PC-3 (cell line): Measurements from ENCODE around the gene C1QTNF6. TPM values are rescaled to one million over a fixed set of nuclear protein-coding genes. Genes with fewer than 3 reads are reported as not detected.
A peak's percentile ranks its signal among the peaks of the same experiment; 100 is the strongest.

Experiments
- ATAC-seq: fragments of 200-7000 bp; cut with Tn5 transposase; 2 replicates; pipeline ENCODE4 v1.9.1; 2020; ENCODE audit warnings: mild to moderate bottlenecking, moderate library complexity
- BruUV-seq: library from RNA; stranded (reverse); fragments of 400-500 nt; replicated peaks from 2 replicates; lab custom pipeline; 2021; lab: Mats Ljungman, UMichigan
- CTCF ChIA-PET: fragments of 300-600 bp; sonication (Branson Sonifier 250); formaldehyde crosslinking; loops from one replicate; lab custom pipeline; 2022; ENCODE audit warnings: antibody characterized with exemption; lab: Charles Lee
- POLR2A ChIA-PET: fragments of 300-600 bp; sonication (Branson Sonifier 250); formaldehyde crosslinking; loops from one replicate; lab custom pipeline; 2022; ENCODE audit warnings: antibody characterized with exemption; ENCODE audit not compliant: unreplicated experiment; lab: Charles Lee
- DNase-seq: peaks from one replicate; pipeline ENCODE4 v3.0.0-alpha.2; 2015
- H2AFZ ChIP-seq: fragments of 300-600 bp; sonication (generic); 2 replicates; pipeline ENCODE4 v1.6.0; 2016; ENCODE audit warnings: antibody characterized with exemption, low read length
- H3F3A ChIP-seq: fragments of 300-600 bp; sonication (generic); one replicate; pipeline ENCODE4 v1.6.0; 2017; ENCODE audit warnings: antibody characterized with exemption, low read length, control low read depth, mild to moderate bottlenecking; ENCODE audit not compliant: unreplicated experiment
- H3K27ac ChIP-seq: fragments of 300-600 bp; sonication (generic); 2 replicates; pipeline ENCODE4 v1.5.1; 2016; ENCODE audit warnings: mild to moderate bottlenecking, low read length
- H3K27me3 ChIP-seq: fragments of 300-600 bp; sonication (generic); 2 replicates; pipeline ENCODE4 v1.6.1; 2016; ENCODE audit warnings: low read length, mixed read lengths
- H3K36me3 ChIP-seq: fragments of 300-600 bp; sonication (generic); 2 replicates; pipeline ENCODE4 v1.6.1; 2016; ENCODE audit warnings: low read depth, mixed run types, low read length, mixed read lengths
- H3K4me1 ChIP-seq: fragments of 300-600 bp; sonication (generic); 2 replicates; pipeline ENCODE4 v1.5.1; 2016; ENCODE audit warnings: low read length; ENCODE audit not compliant: insufficient read depth
- H3K4me2 ChIP-seq: fragments of 300-600 bp; sonication (generic); 2 replicates; pipeline ENCODE4 v1.6.0; 2016; ENCODE audit warnings: low read length
- H3K4me3 ChIP-seq: fragments of 300-600 bp; sonication (generic); 2 replicates; pipeline ENCODE4 v1.5.1; 2016; ENCODE audit warnings: mild to moderate bottlenecking, low read length, mixed read lengths
- H3K79me2 ChIP-seq: fragments of 300-600 bp; sonication (generic); 2 replicates; pipeline ENCODE4 v1.6.1; 2017; ENCODE audit warnings: low read length, mixed read lengths
- H3K9ac ChIP-seq: fragments of 300-600 bp; sonication (generic); 2 replicates; pipeline ENCODE4 v1.6.0; 2016; ENCODE audit warnings: mild to moderate bottlenecking, low read length
- H3K9me2 ChIP-seq: fragments of 300-600 bp; sonication (generic); replicated peaks from 2 replicates; pipeline ENCODE4 v1.6.1; 2016; ENCODE audit warnings: mixed run types, low read length, mixed read lengths
- H3K9me3 ChIP-seq: fragments of 300-600 bp; sonication (generic); 2 replicates; pipeline ENCODE4 v1.6.1; 2016; ENCODE audit warnings: low read length, mixed read lengths
- H4K20me1 ChIP-seq: fragments of 300-600 bp; sonication (generic); 2 replicates; pipeline ENCODE4 v1.6.1; 2016; ENCODE audit warnings: low read length, mixed read lengths
- CTCF ChIP-seq: fragments of 300-600 bp; sonication (generic); conservative IDR thresholded peaks from 2 replicates; pipeline ENCODE4 v1.5.1; 2017; ENCODE audit warnings: antibody characterized with exemption, low read depth, mild to moderate bottlenecking, low read length
- EZH2 ChIP-seq: fragments of 300-600 bp; sonication (generic); IDR thresholded peaks from one replicate; pipeline ENCODE4 v1.6.1; 2017; ENCODE audit warnings: antibody characterized with exemption, mild to moderate bottlenecking, low read length; ENCODE audit not compliant: unreplicated experiment
- EZH2phosphoT487 ChIP-seq: fragments of 300-600 bp; sonication (generic); IDR thresholded peaks from 2 replicates; pipeline ENCODE4 v1.6.1; 2018; ENCODE audit warnings: mild to moderate bottlenecking, antibody characterized with exemption, low read length, borderline replicate concordance
- intact Hi-C: fragments of 100-400 bp; cut with micrococcal nuclease; formaldehyde crosslinking; loops from 2 replicates; pipeline ENCODE4 v1.9.0; 2023
- total RNA-seq: library from RNA; depleted of rRNA; stranded (reverse); fragments of >200 nt; gene quantifications from 2 replicates; pipeline ENCODE4 v1.2.3, GENCODE V29; 2014

The C1QTNF6 gene
- total RNA-seq, 1 experiment from 2014 or later = 3.8 TPM

GRCh38 chr22:37183432-37184379 is 4.3 kb downstream of the C1QTNF6 start:
- H3K9ac ChIP-seq = no peak overlapping the region
- H3K27me3 ChIP-seq = no peaks in the 10 kb centered on the region
- peaks cover 24% of the 10 kb centered on the region for H3K4me1 ChIP-seq
- intact Hi-C loops = no loop called here
- ChIA-PET CTCF (no interaction called here), POLR2A (no interaction called here)
- H3K4me2 ChIP-seq = no peak overlapping the region
- H3K79me2 ChIP-seq = 0 out of 2 replicates have a peak, but pooled peaks cover 4% of the 10 kb centered on the region
- H3K27ac ChIP-seq = no peak overlapping the region
- no peaks in the 10 kb centered on the region for H3K9me2 ChIP-seq
- no peak for DNase-seq
- no peaks in the 10 kb centered on the region for H3F3A ChIP-seq
- TF ChIP-seq CTCF (0 out of 2 replicates have a peak, but pooled peaks have one; percentile 15), EZH2phosphoT487 (no peak)
- no TSS peak for BruUV-seq
- H3K4me3 ChIP-seq = no peak overlapping the region
- ATAC-seq = peak; percentile 30; the same call in 1 of the 2 replicates
- no peaks in the 10 kb centered on the region for H3K9me3 ChIP-seq
- H3K36me3 ChIP-seq = no peaks in the 10 kb centered on the region
- no peaks in the 10 kb centered on the region for H4K20me1 ChIP-seq
- H2AFZ ChIP-seq = no peak overlapping the region

- no peaks in the 10 kb centered on the region for H3K36me3 ChIP-seq
- no peak overlapping the region for H2AFZ ChIP-seq
- no peaks in the 10 kb centered on the region for H4K20me1 ChIP-seq
- intact Hi-C loops = no loop called here
- H3K4me1 ChIP-seq = peaks cover 16% of the 10 kb centered on the region
- no peaks in the 10 kb centered on the region for H3K9me2 ChIP-seq
- ATAC-seq = no peak
- POLR2A ChIA-PET = no interaction called here
- no peak for DNase-seq
- no peaks in the 10 kb centered on the region for H3K9me3 ChIP-seq
- no TSS peak for BruUV-seq
- no peaks in the 10 kb centered on the region for H3K27me3 ChIP-seq
- no peak overlapping the region for H3K27ac ChIP-seq
- 0 out of 2 replicates have a peak, but pooled peaks cover 4% of the 10 kb centered on the region for H3K79me2 ChIP-seq
- no peak overlapping the region for H3K9ac ChIP-seq
- H3K4me2 ChIP-seq = no peak overlapping the region
- no peaks in the 10 kb centered on the region for H3F3A ChIP-seq
- TF ChIP-seq EZH2 (no peak), EZH2phosphoT487 (no peak)
- no peak overlapping the region for H3K4me3 ChIP-seq
- CTCF ChIA-PET = no interaction called here
These were observed 5.2 kb downstream of the C1QTNF6 start for GRCh38 chr22:37182949-37183245.

GRCh38 chr22:37182101-37182948 is 5.7 kb downstream of the C1QTNF6 start:
- H3K9me2 ChIP-seq = no peaks in the 10 kb centered on the region
- H3K79me2 ChIP-seq = 0 out of 2 replicates have a peak, but pooled peaks cover 4% of the 10 kb centered on the region
- H3K36me3 ChIP-seq = no peaks in the 10 kb centered on the region
- no peak overlapping the region for H3K4me2 ChIP-seq
- no peak overlapping the region for H2AFZ ChIP-seq
- H3K4me3 ChIP-seq = no peak overlapping the region
- POLR2A ChIA-PET = no interaction called here
- H3K9ac ChIP-seq = no peak overlapping the region
- no peak for TF ChIP-seq EZH2phosphoT487
- no peak for TF ChIP-seq EZH2
- no peak for TF ChIP-seq CTCF
- no peaks in the 10 kb centered on the region for H3F3A ChIP-seq
- no peaks in the 10 kb centered on the region for H3K9me3 ChIP-seq
- no TSS peak for BruUV-seq
- no peaks in the 10 kb centered on the region for H4K20me1 ChIP-seq
- CTCF ChIA-PET = no interaction called here
- no peak overlapping the region for H3K27ac ChIP-seq
- DNase-seq (no peak), ATAC-seq (no peak)
- peaks cover 10% of the 10 kb centered on the region for H3K4me1 ChIP-seq
- no peaks in the 10 kb centered on the region for H3K27me3 ChIP-seq
- intact Hi-C loops = no loop called here
